Measurements from ENCODE around the gene NKAIN2.
"Not testable (repeated sequence)": the region's sequence is repeated elsewhere in the genome, so short reads cannot be mapped to it uniquely, and the experiment has no call there.

The NKAIN2 gene

DNA sequence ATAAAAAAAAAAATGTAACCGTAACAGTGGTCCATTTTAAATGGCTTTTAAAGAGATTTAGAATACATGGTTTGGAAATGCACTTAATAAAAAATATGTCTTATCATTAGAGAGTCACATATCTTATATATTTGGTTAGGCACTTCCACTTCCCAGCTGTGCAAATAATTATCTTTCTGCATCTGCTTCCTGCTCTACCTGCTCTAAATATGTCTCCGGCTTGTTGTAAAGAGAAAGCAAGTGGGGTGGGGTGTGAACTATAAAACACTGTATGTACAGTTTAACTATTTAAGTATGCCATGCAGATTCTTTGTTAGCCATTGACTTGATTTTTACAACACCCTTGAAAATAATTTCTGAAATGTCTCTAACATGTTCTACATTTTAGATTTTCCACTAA, 106.3 kb downstream of the NKAIN2 start:
- H3K4me1 ChIP-seq (ENCODE audit: low read length): no peaks in the 10 kb centered on the region
- no peaks in the 10 kb centered on the region for H4K20me1 ChIP-seq (ENCODE audit: insufficient read depth, low read length)
- H3K9me3 ChIP-seq (replicated peaks; ENCODE audit: insufficient read depth, low read length): no peaks in the 10 kb centered on the region

DNA sequence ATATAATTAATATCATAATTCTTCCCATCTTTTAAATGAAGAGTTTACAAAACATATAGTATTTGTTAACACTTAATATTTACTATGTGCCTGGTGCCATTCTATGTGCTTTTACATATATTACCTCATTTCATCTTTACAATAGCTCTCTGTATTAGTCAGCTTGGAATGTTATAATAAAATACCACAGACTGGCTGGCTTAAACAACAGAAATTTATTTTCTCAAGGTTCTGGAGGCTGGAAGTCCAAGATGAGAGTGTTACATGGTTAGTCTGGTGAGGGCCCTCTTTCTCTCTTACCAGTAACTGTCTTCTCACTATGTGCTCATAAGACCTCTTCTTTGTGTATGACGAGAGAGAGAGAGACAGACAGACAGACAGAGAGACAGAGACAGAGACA, 110.2 kb downstream of the NKAIN2 start:
- no peak for DNase-seq
- no peaks in the 10 kb centered on the region for H3K36me3 ChIP-seq (replicated peaks; ENCODE audit: insufficient read depth, low read length)
- no peak overlapping the region for H2AFZ ChIP-seq (ENCODE audit: low read length)
- H3F3A ChIP-seq (ENCODE audit: insufficient read depth, low read length): no peaks in the 10 kb centered on the region
- H4K20me1 ChIP-seq (ENCODE audit: insufficient read depth, low read length): no peaks in the 10 kb centered on the region
- H3K27me3 ChIP-seq (replicated peaks; ENCODE audit: insufficient read depth, low read length): no peaks in the 10 kb centered on the region
- H3K4me3 ChIP-seq (ENCODE audit: low read length): no peak overlapping the region
- no peaks in the 10 kb centered on the region for H3K9me2 ChIP-seq (replicated peaks; ENCODE audit: insufficient read depth, low read length)
- no peaks in the 10 kb centered on the region for H3K4me1 ChIP-seq (ENCODE audit: low read length)
- no peak overlapping the region for H3K9ac ChIP-seq (ENCODE audit: low read length)
- no peak overlapping the region for H3K27ac ChIP-seq (ENCODE audit: low read length)
- H3K9me3 ChIP-seq (replicated peaks; ENCODE audit: insufficient read depth, low read length): no peaks in the 10 kb centered on the region
- no peaks in the 10 kb centered on the region for H3K79me2 ChIP-seq (ENCODE audit: low read length)
- TF ChIP-seq EZH2phosphoT487 (IDR thresholded peaks at IDR 0.05; ENCODE audit: low read length) (no peak), EZH2 (optimal IDR thresholded peaks at IDR 0.05; ENCODE audit: low read depth, low read length) (no peak)
- TF ChIP-seq, protein P1, sequence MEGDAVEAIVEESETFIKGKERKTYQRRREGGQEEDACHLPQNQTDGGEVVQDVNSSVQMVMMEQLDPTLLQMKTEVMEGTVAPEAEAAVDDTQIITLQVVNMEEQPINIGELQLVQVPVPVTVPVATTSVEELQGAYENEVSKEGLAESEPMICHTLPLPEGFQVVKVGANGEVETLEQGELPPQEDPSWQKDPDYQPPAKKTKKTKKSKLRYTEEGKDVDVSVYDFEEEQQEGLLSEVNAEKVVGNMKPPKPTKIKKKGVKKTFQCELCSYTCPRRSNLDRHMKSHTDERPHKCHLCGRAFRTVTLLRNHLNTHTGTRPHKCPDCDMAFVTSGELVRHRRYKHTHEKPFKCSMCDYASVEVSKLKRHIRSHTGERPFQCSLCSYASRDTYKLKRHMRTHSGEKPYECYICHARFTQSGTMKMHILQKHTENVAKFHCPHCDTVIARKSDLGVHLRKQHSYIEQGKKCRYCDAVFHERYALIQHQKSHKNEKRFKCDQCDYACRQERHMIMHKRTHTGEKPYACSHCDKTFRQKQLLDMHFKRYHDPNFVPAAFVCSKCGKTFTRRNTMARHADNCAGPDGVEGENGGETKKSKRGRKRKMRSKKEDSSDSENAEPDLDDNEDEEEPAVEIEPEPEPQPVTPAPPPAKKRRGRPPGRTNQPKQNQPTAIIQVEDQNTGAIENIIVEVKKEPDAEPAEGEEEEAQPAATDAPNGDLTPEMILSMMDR (IDR thresholded peaks at IDR 0.05; ENCODE audit: low read length): no peak
- no peak overlapping the region for H3K4me2 ChIP-seq (ENCODE audit: low read depth, low read length)

More for the DNA sequence above, 106.3 kb downstream of the NKAIN2 start:
- Histone ChIP-seq H3K36me3 (replicated peaks; ENCODE audit: insufficient read depth, low read length) (no peaks in the 10 kb centered on the region), H3K4me3 (ENCODE audit: low read length) (no peak overlapping the region), H3K27me3 (replicated peaks; ENCODE audit: insufficient read depth, low read length) (no peaks in the 10 kb centered on the region), H3K9ac (ENCODE audit: low read length) (no peak overlapping the region), H3K9me2 (replicated peaks; ENCODE audit: insufficient read depth, low read length) (no peaks in the 10 kb centered on the region), H3K79me2 (ENCODE audit: low read length) (no peaks in the 10 kb centered on the region), H3F3A (ENCODE audit: insufficient read depth, low read length) (no peaks in the 10 kb centered on the region), H3K4me2 (ENCODE audit: low read depth, low read length) (no peak overlapping the region), H3K27ac (ENCODE audit: low read length) (no peak overlapping the region), H2AFZ (ENCODE audit: low read length) (no peak overlapping the region)
- TF ChIP-seq EZH2 (optimal IDR thresholded peaks at IDR 0.05; ENCODE audit: low read depth, low read length) (no peak), EZH2phosphoT487 (IDR thresholded peaks at IDR 0.05; ENCODE audit: low read length) (no peak)
- TF ChIP-seq, protein P1 (IDR thresholded peaks at IDR 0.05; ENCODE audit: low read length): no peak
- no peak for DNase-seq

DNA sequence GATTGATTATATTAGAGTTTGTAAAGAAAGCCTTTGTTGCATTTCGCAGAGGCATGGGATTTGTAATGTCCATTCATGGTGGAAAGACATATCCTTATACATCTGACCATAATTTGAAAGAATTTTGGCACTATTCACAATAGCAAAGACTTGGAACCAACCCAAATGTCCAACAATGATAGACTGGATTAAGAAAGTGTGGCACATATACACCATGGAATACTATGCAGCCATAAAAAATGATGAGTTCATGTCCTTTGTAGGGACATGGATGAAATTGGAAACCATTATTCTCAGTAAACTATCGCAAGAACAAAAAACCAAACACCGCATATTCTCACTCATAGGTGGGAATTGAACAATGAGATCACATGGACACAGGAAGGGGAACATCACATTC, 119.7 kb downstream of the NKAIN2 start:
- not testable (repeated sequence) for DNase-seq; H3K79me2 ChIP-seq (ENCODE audit: low read length); H3K27me3 ChIP-seq (replicated peaks; ENCODE audit: insufficient read depth, low read length); H3K4me1 ChIP-seq (ENCODE audit: low read length); H3K9me3 ChIP-seq (replicated peaks; ENCODE audit: insufficient read depth, low read length); H3F3A ChIP-seq (ENCODE audit: insufficient read depth, low read length); H3K4me3 ChIP-seq (ENCODE audit: low read length); H4K20me1 ChIP-seq (ENCODE audit: insufficient read depth, low read length); H3K9me2 ChIP-seq (replicated peaks; ENCODE audit: insufficient read depth, low read length); H3K36me3 ChIP-seq (replicated peaks; ENCODE audit: insufficient read depth, low read length); H3K9ac ChIP-seq (ENCODE audit: low read length); H3K4me2 ChIP-seq (ENCODE audit: low read depth, low read length); H2AFZ ChIP-seq (ENCODE audit: low read length); H3K27ac ChIP-seq (ENCODE audit: low read length)

DNA sequence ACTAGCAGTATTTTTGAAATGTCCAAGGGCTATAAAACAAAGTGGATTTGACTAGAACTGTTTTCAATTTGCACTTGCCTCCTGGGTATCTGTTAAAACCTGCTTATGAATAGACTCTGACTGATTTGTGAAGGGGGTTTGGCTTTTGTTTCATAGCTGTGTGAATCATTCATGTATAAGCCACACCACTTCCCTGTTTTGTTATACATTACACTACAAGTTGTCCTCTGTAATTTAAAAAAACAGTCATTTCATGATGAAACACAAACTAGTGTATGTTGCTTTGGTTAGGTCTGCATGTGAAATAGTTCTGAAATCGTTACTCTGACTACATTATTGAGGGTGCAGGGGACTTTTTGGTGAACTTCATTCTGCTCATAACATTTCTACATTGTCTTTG, 121.7 kb downstream of the NKAIN2 start:
- Histone ChIP-seq H3K27ac (ENCODE audit: low read length) (no peak overlapping the region), H3K9ac (ENCODE audit: low read length) (no peak overlapping the region)
- no peak for DNase-seq

More for the DNA sequence above, 121.7 kb downstream of the NKAIN2 start:
- H3K4me2 ChIP-seq (ENCODE audit: low read depth, low read length): no peak overlapping the region
- H3K4me3 ChIP-seq (ENCODE audit: low read length): no peak overlapping the region
- H3K9me3 ChIP-seq (replicated peaks; ENCODE audit: insufficient read depth, low read length): no peaks in the 10 kb centered on the region
- no peaks in the 10 kb centered on the region for H3K27me3 ChIP-seq (replicated peaks; ENCODE audit: insufficient read depth, low read length)
- no peaks in the 10 kb centered on the region for H3K4me1 ChIP-seq (ENCODE audit: low read length)
- TF ChIP-seq, protein P1 (IDR thresholded peaks at IDR 0.05; ENCODE audit: low read length): no peak
- TF ChIP-seq EZH2phosphoT487 (IDR thresholded peaks at IDR 0.05; ENCODE audit: low read length) (no peak), EZH2 (optimal IDR thresholded peaks at IDR 0.05; ENCODE audit: low read depth, low read length) (no peak)
- no peak overlapping the region for H2AFZ ChIP-seq (ENCODE audit: low read length)
- H3F3A ChIP-seq (ENCODE audit: insufficient read depth, low read length): no peaks in the 10 kb centered on the region
- H3K36me3 ChIP-seq (replicated peaks; ENCODE audit: insufficient read depth, low read length): no peaks in the 10 kb centered on the region
- H4K20me1 ChIP-seq (ENCODE audit: insufficient read depth, low read length): no peaks in the 10 kb centered on the region
- no peaks in the 10 kb centered on the region for H3K79me2 ChIP-seq (ENCODE audit: low read length)
- no peaks in the 10 kb centered on the region for H3K9me2 ChIP-seq (replicated peaks; ENCODE audit: insufficient read depth, low read length)
